Keratinocyte (primary cell): Measurements from ENCODE around the gene DLEC1.

Experiments
- CTCF ChIP-seq, 3 experiments: IDR thresholded peaks in 1 of 3; conservative IDR thresholded peaks in 1 of 3; optimal IDR thresholded peaks in 1 of 3; 2 replicates in 2 of 3; 3 replicates in 1 of 3; pipeline versions ENCODE3 to v1.5.1; 2011; ENCODE audit warnings: low read length in 3 of 3, mild to moderate bottlenecking in 3 of 3, moderate library complexity in 2 of 3, control low read depth in 1 of 3, inconsistent platforms in 1 of 3; ENCODE audit not compliant: insufficient read depth in 2 of 3; ENCODE audit errors: extremely low read depth in 1 of 3
- EZH2 ChIP-seq: IDR thresholded peaks from one replicate; pipeline ENCODE4 v1.6.1; 2012; ENCODE audit warnings: inconsistent platforms, mild to moderate bottlenecking, low read length, moderate library complexity

GRCh38 chr3:38015485-38015884, 23.5 kb upstream of the DLEC1 start:
- TF ChIP-seq CTCF (optimal IDR thresholded peaks at IDR 0.05 in 1 of 3, IDR thresholded peaks at IDR 0.05 in 1 of 3, conservative IDR thresholded peaks at IDR 0.05 in 1 of 3; ENCODE audit: extremely low read depth in 1 of 3, insufficient read depth in 2 of 3, low read length in 3 of 3) (no peak), EZH2 (no peak)
